Fibroblast of mammary gland (primary cell): ENCODE measurements around the gene IL1B.

ENCODE experiments used
- DNase-seq: peaks from one replicate; pipeline ENCODE4 v3.0.0-alpha.2; 2010; ENCODE audit warnings: low read depth
- H3K4me3 ChIP-seq: 2 replicates; pipeline ENCODE4 v1.5.1; 2011; ENCODE audit warnings: low read depth, mild to moderate bottlenecking, low read length, moderate library complexity; ENCODE audit not compliant: control insufficient read depth
- TF ChIP-seq, protein P1 (sequence below): conservative IDR thresholded peaks from 2 replicates; pipeline ENCODE4 v1.5.1; 2011; ENCODE audit warnings: low read depth, low read length, inconsistent platforms; ENCODE audit not compliant: control insufficient read depth, insufficient read depth

Gene IL1B

DNA sequence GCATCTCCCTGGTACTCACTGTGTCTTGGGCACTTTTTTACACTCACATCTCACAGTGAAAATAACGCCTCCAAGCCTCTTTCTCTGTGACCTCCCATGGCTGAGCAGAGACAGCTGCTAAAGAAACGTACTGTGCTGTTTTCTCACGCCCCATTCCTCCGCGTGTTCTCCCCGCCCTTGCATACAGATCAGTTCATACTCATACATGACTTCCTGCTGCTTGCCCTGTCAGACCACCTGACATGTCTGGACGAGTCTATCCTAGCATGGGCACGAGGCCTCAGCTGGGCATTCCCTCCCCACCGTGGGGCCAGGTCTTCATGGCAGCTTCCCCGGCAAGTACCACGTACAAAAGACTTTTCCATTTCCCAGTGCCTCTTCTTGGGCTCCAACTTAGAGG lies 31.0 kb downstream of the IL1B start:
- TF ChIP-seq, protein P1, sequence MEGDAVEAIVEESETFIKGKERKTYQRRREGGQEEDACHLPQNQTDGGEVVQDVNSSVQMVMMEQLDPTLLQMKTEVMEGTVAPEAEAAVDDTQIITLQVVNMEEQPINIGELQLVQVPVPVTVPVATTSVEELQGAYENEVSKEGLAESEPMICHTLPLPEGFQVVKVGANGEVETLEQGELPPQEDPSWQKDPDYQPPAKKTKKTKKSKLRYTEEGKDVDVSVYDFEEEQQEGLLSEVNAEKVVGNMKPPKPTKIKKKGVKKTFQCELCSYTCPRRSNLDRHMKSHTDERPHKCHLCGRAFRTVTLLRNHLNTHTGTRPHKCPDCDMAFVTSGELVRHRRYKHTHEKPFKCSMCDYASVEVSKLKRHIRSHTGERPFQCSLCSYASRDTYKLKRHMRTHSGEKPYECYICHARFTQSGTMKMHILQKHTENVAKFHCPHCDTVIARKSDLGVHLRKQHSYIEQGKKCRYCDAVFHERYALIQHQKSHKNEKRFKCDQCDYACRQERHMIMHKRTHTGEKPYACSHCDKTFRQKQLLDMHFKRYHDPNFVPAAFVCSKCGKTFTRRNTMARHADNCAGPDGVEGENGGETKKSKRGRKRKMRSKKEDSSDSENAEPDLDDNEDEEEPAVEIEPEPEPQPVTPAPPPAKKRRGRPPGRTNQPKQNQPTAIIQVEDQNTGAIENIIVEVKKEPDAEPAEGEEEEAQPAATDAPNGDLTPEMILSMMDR, result no peak
- no peak for DNase-seq
- no peak overlapping the region for H3K4me3 ChIP-seq

DNA sequence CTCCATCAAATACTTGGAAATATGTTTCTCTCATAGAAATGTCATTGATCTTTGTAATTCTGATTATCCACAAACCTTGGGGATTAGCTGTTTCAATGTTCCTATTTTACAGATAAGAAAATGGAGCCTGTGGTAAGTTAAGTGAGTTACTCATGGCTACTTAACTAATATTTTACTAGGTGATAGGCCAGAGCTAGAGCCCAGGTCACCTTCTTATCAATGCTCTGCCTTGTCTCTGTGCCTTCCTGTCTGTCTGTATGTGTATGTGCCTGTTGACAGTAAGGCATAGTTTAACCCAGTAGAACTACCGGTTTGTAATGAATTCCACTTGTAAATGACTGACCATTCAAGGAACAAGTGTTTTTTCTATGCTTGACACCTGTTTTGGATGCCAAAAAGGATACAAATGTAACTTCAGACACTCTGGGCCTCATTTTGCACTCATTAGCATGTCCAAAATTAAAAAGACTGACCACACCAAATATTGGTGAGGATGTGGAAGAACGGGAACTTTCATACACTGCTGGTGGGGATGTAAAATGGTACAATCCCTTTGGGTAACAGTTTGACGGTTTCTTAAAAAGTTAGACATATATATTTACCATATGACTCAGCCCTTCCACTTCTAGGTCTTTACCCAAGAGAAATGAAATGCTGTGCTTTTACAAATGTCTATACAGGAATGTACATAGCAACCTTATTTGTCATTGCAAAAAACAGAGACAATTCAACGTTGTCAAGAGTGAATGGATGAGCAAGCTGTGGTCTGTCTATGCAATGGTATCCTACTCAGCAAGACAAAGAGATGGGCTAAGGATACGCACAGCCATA lies 32.7 kb downstream of the IL1B start:
- no peak overlapping the region for H3K4me3 ChIP-seq
- TF ChIP-seq, protein P1, result no peak
- peak; percentile 80 for DNase-seq

DNA sequence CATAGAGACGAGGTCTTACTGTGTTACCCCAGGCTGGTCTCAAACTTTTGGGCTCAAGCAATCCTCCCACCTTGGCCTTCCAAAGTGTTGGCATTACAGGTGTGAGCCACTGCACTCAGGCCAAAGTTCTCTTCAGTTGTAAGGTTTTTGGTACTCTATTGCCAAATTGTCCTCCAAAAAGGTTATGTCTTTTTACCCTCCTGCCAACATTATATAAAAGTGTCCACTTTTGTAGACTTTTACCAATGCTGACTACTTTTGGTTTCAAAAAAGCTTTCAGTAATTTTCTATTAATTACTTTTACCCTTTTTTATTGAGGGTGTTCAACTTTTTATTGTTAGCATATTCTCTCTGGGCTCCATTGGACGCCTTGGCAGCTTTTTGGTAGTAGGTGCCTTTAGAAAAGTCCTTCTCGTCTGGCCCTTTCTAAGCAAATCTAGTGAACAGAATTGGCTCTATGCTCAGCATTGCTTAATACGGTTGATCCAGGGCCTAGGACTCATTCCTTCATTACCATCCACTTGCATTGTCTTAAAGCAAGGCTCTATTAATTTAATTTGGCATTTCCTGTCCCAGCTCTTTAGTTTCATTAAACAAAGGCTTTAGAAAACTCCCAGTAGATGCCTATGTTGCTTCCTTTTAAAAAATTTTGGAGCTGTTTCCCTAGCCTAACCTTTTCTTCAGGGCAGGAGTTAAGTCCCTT lies 35.5 kb downstream of the IL1B start:
- no peak for DNase-seq
- TF ChIP-seq, protein P1, result no peak
- H3K4me3 ChIP-seq, result no peak overlapping the region

DNA sequence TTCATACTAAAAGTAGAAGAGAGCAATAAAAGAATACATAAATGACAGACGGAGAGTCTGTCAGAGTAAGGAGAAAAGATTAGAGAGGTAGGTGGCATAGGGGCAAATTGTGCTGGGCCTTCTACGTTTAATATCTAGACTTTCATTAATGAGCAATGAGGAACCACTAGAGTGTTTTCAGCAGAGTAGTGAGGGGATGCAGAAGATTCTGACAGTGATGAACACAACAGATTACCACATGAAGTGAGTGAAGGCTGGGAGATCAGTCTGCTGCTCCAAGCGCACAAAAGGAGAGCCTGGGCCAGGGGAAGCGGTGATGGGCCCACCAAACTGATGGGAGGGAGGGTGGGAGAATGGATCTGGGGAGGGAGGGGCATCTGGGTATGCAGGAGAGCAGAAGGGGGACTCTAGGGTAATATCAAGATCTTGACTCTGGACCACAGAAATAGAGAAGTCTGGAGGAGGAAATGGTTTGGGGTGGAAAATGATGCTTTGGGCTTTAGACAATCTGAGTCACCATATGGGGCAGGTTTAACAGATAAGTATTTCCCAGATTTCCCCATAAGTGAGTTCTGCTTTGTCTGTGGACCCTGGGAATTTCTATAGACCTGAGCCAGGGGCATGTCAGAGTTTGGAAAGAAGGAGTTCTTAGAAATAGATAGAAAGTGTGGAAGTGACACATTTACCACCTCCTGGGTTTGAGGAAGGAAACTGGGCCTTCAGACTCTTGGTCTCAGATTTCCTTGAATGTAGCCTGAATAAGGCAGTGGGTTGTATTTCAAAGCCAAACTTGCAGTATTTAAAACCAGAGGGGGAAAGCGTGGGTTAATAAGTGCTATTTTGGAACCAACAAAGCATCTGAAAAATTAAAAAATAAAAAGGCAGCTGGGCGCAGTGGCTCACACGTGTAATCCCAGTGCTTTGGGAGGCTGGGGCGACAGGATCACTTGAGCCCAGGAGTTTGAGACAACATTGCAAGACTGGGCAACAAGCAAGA lies 37.3 kb downstream of the IL1B start:
- no peak for DNase-seq
- TF ChIP-seq, protein P1, result no peak
- H3K4me3 ChIP-seq, result no peak overlapping the region

DNA sequence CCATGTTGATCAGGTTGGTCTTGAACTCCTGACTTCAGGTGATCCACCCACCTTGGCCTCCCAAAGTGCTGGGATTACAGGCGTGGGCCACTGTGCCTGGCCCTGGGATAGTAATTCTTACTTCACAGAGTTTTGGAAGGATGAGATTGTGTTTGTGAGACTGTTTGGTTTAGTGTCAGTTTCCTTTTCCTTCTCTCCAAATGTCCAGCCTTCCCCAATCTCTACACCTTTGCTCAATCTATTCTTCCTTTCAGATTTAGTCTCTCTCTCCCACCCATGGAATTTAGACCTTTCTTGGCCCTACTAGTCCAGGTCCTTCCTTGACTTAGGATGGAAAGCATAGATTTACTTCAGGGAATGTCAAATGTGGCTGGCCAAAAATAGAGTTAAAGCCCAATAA lies 40.1 kb downstream of the IL1B start:
- no peak for DNase-seq
- TF ChIP-seq, protein P1, result no peak
- no peak overlapping the region for H3K4me3 ChIP-seq

DNA sequence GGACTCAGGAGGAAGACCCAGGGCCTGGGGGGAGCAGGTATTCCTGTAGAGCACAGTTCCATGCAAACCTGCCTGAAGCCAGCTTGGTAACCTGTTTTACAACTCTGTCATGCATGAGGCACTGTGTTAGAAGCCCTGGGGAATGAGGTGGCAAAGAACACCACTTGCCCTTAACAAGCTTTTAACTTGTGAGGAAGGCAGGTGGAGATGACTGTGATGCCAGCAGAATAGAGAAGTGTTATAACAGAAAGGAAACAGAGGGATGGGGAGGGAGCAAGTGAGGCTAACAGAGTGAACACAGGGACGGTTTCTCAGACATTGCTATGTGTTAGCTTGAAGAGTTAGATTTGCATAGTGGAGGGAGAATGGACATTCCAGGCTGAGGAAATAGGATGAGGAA lies 40.8 kb downstream of the IL1B start:
- TF ChIP-seq, protein P1, result no peak
- no peak overlapping the region for H3K4me3 ChIP-seq
- DNase-seq, result no peak
